SK-N-MC (cell line): Measurements from ENCODE around the gene SELENOO.

Experiments
- DNase-seq: peaks from one replicate; pipeline ENCODE4 v3.0.0-alpha.2; 2011; ENCODE audit warnings: low read depth, low spot score
- H3K27ac ChIP-seq: fragments of 200-600 bp; sonication (generic); 2 replicates; pipeline ENCODE4 v1.5.1; 2016; ENCODE audit warnings: mixed run types
- H3K36me3 ChIP-seq: fragments of 200-600 bp; sonication (generic); 2 replicates; pipeline ENCODE4 v1.6.1; 2017; ENCODE audit warnings: antibody characterized with exemption, low read length, mixed read lengths; ENCODE audit not compliant: insufficient read depth
- H3K4me3 ChIP-seq: fragments of 200-600 bp; sonication (generic); 2 replicates; pipeline ENCODE4 v1.5.1; 2016
- H3K9ac ChIP-seq: fragments of 200-600 bp; sonication (generic); 2 replicates; pipeline ENCODE4 v1.8.0; 2017; ENCODE audit warnings: mixed run types, mixed read lengths; ENCODE audit not compliant: insufficient read length
- H3K9me3 ChIP-seq: fragments of 200-600 bp; sonication (generic); 2 replicates; pipeline ENCODE4 v1.6.1; 2017; ENCODE audit warnings: low read depth, mild to moderate bottlenecking, antibody characterized with exemption, low read length, moderate library complexity, mixed read lengths
- EZH2 ChIP-seq: fragments of 200-600 bp; sonication (generic); IDR thresholded peaks from one replicate; pipeline ENCODE4 v1.6.1; 2017; ENCODE audit warnings: antibody characterized with exemption
- FOXP2 ChIP-seq: optimal IDR thresholded peaks from 2 replicates; pipeline ENCODE3; 2011; ENCODE audit warnings: mild to moderate bottlenecking, moderate library complexity; ENCODE audit not compliant: insufficient read depth; ENCODE audit errors: extremely low read length, control extremely low read depth
- POLR2AphosphoS5 ChIP-seq: IDR thresholded peaks from 2 replicates; pipeline ENCODE4 v1.6.1; 2012; ENCODE audit warnings: mild to moderate bottlenecking, low read depth, low read length, borderline replicate concordance

Gene SELENOO

GRCh38 chr22:50175921-50176849 is 24.6 kb upstream of the SELENOO start:
- no peak overlapping the region for H3K4me3 ChIP-seq
- peak overlapping the region; percentile 54 for H3K27ac ChIP-seq
- TF ChIP-seq POLR2AphosphoS5 (no peak), EZH2 (no peak), FOXP2 (no peak)
- DNase-seq, result no peak
- H3K9ac ChIP-seq, result no peak overlapping the region
- no peaks in the 10 kb centered on the region; the same call in 1 of the 2 replicates for H3K36me3 ChIP-seq
- no peaks in the 10 kb centered on the region for H3K9me3 ChIP-seq

GRCh38 chr22:50176850-50177536 is 23.8 kb upstream of the SELENOO start:
- no peak for DNase-seq
- H3K36me3 ChIP-seq, result no peaks in the 10 kb centered on the region; the same call in 1 of the 2 replicates
- no peak overlapping the region for H3K27ac ChIP-seq
- no peak for TF ChIP-seq POLR2AphosphoS5
- no peak for TF ChIP-seq FOXP2
- TF ChIP-seq EZH2, result no peak
- H3K4me3 ChIP-seq, result no peak overlapping the region
- H3K9me3 ChIP-seq, result no peaks in the 10 kb centered on the region
- no peak overlapping the region for H3K9ac ChIP-seq

GRCh38 chr22:50177537-50178470 is 23.0 kb upstream of the SELENOO start:
- DNase-seq, result no peak
- TF ChIP-seq FOXP2, result no peak
- TF ChIP-seq EZH2, result no peak
- TF ChIP-seq POLR2AphosphoS5, result no peak

GRCh38 chr22:50178471-50178864 is 22.3 kb upstream of the SELENOO start:
- no peaks in the 10 kb centered on the region; the same call in 1 of the 2 replicates for H3K36me3 ChIP-seq
- no peaks in the 10 kb centered on the region for H3K9me3 ChIP-seq
- TF ChIP-seq FOXP2 (no peak), EZH2 (no peak), POLR2AphosphoS5 (no peak)
- H3K27ac ChIP-seq, result no peak overlapping the region
- DNase-seq, result no peak
- no peak overlapping the region for H3K4me3 ChIP-seq
- no peak overlapping the region for H3K9ac ChIP-seq

More at GRCh38 chr22:50177537-50178470, 23.0 kb upstream of the SELENOO start:
- H3K27ac ChIP-seq, result no peak overlapping the region
- no peaks in the 10 kb centered on the region for H3K9me3 ChIP-seq
- no peaks in the 10 kb centered on the region; the same call in 1 of the 2 replicates for H3K36me3 ChIP-seq
- H3K4me3 ChIP-seq, result no peak overlapping the region
- no peak overlapping the region for H3K9ac ChIP-seq

GRCh38 chr22:50178871-50179869 is 21.6 kb upstream of the SELENOO start:
- Histone ChIP-seq H3K4me3 (no peak overlapping the region), H3K27ac (no peak overlapping the region), H3K9ac (no peak overlapping the region), H3K36me3 (no peaks in the 10 kb centered on the region; the same call in 1 of the 2 replicates), H3K9me3 (no peaks in the 10 kb centered on the region)
- no peak for DNase-seq
- TF ChIP-seq EZH2 (no peak), FOXP2 (no peak), POLR2AphosphoS5 (no peak)

- Histone ChIP-seq H3K9ac (no peak overlapping the region), H3K36me3 (no peaks in the 10 kb centered on the region; the same call in 1 of the 2 replicates), H3K9me3 (no peaks in the 10 kb centered on the region), H3K27ac (no peak overlapping the region), H3K4me3 (no peak overlapping the region)
- DNase-seq, result no peak
- TF ChIP-seq FOXP2, result no peak
- no peak for TF ChIP-seq POLR2AphosphoS5
- no peak for TF ChIP-seq EZH2
These were observed 20.7 kb upstream of the SELENOO start for GRCh38 chr22:50179937-50180726.
